HUES6 (cell line): ENCODE results near the gene MDM2.

Experiments used
- H3K27ac ChIP-seq: 2 replicates; pipeline ENCODE4 v1.7.0; 2013; ENCODE audit warnings: low read depth, mild to moderate bottlenecking, low read length, inconsistent platforms
- H3K27me3 ChIP-seq: 2 replicates; pipeline ENCODE4 v1.6.1; 2013; ENCODE audit warnings: low read length; ENCODE audit not compliant: control insufficient read depth, insufficient read depth
- H3K36me3 ChIP-seq: 2 replicates; pipeline ENCODE4 v1.6.1; 2013; ENCODE audit warnings: low read length; ENCODE audit not compliant: control insufficient read depth, insufficient read depth
- H3K4me1 ChIP-seq: 2 replicates; pipeline ENCODE4 v1.6.1; 2013; ENCODE audit warnings: low read length; ENCODE audit not compliant: control insufficient read depth, insufficient read depth
- H3K4me3 ChIP-seq: 2 replicates; pipeline ENCODE4 v1.5.1; 2013; ENCODE audit warnings: low read depth, low read length
- H3K9ac ChIP-seq: one replicate; pipeline ENCODE4 v1.6.1; 2013; ENCODE audit warnings: mild to moderate bottlenecking, low read length
- H3K9me3 ChIP-seq: 2 replicates; pipeline ENCODE4 v1.6.1; 2013; ENCODE audit warnings: low read depth, low read length; ENCODE audit not compliant: control insufficient read depth, insufficient read depth

MDM2 gene

DNA sequence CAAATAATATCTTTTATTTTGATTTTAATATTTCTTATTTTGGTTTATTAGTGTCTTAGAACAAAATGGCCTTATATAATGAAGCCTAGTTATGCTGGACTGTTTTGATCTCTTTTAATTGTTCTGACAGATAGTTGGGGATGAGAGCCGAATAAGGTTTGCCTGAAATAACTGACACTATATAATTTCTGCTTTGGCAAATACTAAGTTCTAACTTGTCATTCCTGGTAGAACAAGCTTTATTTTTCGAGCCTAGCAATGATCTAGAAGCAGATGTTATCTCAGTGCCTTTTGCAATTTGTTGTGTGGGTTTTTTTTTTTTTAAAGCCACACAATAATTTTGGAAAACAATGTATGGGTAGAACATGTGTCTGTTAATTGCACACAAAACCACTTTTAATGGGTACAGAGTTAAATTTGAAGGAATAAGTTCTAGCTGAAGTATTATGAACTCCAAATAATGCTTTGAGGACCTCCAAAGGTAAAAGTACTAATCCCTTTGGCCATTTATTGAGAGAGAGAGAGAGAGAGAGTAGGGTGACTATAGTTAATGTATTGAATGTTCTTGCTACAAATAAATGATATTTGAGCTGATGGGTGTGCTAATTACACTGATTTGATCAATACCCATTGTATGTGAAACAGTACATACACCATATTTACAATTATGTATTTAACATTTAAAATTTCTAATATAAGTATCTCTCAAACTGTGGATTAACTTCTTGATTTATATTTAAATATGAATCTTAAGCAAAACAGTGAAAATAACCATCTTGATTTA is 35.0 kb downstream of the MDM2 start:
- Histone ChIP-seq H3K4me1 (no peaks in the 10 kb centered on the region), H3K9me3 (no peaks in the 10 kb centered on the region), H3K9ac (no peak overlapping the region), H3K27ac (no peak overlapping the region), H3K4me3 (no peak overlapping the region), H3K36me3 (peaks cover 49% of the 10 kb centered on the region), H3K27me3 (no peaks in the 10 kb centered on the region)

- Histone ChIP-seq H3K36me3 (peaks cover 36% of the 10 kb centered on the region), H3K27me3 (no peaks in the 10 kb centered on the region), H3K4me1 (no peaks in the 10 kb centered on the region), H3K27ac (no peak overlapping the region), H3K4me3 (no peak overlapping the region), H3K9ac (no peak overlapping the region), H3K9me3 (no peaks in the 10 kb centered on the region)
Observed at GRCh38 chr12:68844318-68844745, 36.4 kb downstream of the MDM2 start.

- H3K9me3 ChIP-seq: no peaks in the 10 kb centered on the region
- H3K4me3 ChIP-seq: no peak overlapping the region
- no peaks in the 10 kb centered on the region for H3K4me1 ChIP-seq
- peaks cover 29% of the 10 kb centered on the region for H3K36me3 ChIP-seq
- H3K27ac ChIP-seq: no peak overlapping the region
- no peaks in the 10 kb centered on the region for H3K27me3 ChIP-seq
- no peak overlapping the region for H3K9ac ChIP-seq
Observed at GRCh38 chr12:68844788-68845695, 37.1 kb downstream of the MDM2 start.

GRCh38 chr12:68846811-68847210 is 38.8 kb downstream of the MDM2 start:
- no peaks in the 10 kb centered on the region for H3K9me3 ChIP-seq
- no peak overlapping the region for H3K27ac ChIP-seq
- H3K36me3 ChIP-seq: peaks cover 11% of the 10 kb centered on the region
- no peak overlapping the region for H3K9ac ChIP-seq
- no peaks in the 10 kb centered on the region for H3K4me1 ChIP-seq
- no peaks in the 10 kb centered on the region for H3K27me3 ChIP-seq
- H3K4me3 ChIP-seq: no peak overlapping the region

- Histone ChIP-seq H3K4me1 (no peaks in the 10 kb centered on the region), H3K9me3 (no peaks in the 10 kb centered on the region), H3K36me3 (no peaks in the 10 kb centered on the region), H3K27ac (no peak overlapping the region), H3K27me3 (no peaks in the 10 kb centered on the region), H3K4me3 (no peak overlapping the region), H3K9ac (no peak overlapping the region)
Observed at GRCh38 chr12:68850390-68850789, 42.4 kb downstream of the MDM2 start.

GRCh38 chr12:68851592-68852306 is 43.8 kb downstream of the MDM2 start:
- H3K27ac ChIP-seq: no peak overlapping the region
- H3K4me1 ChIP-seq: no peaks in the 10 kb centered on the region
- no peak overlapping the region for H3K4me3 ChIP-seq
- H3K9me3 ChIP-seq: no peaks in the 10 kb centered on the region
- no peaks in the 10 kb centered on the region for H3K36me3 ChIP-seq
- H3K27me3 ChIP-seq: no peaks in the 10 kb centered on the region
- no peak overlapping the region for H3K9ac ChIP-seq

GRCh38 chr12:68853396-68854077 is 45.6 kb downstream of the MDM2 start:
- Histone ChIP-seq H3K4me3 (no peak overlapping the region), H3K27me3 (no peaks in the 10 kb centered on the region), H3K36me3 (no peaks in the 10 kb centered on the region), H3K9me3 (no peaks in the 10 kb centered on the region), H3K9ac (no peak overlapping the region), H3K27ac (no peak overlapping the region), H3K4me1 (no peaks in the 10 kb centered on the region)

DNA sequence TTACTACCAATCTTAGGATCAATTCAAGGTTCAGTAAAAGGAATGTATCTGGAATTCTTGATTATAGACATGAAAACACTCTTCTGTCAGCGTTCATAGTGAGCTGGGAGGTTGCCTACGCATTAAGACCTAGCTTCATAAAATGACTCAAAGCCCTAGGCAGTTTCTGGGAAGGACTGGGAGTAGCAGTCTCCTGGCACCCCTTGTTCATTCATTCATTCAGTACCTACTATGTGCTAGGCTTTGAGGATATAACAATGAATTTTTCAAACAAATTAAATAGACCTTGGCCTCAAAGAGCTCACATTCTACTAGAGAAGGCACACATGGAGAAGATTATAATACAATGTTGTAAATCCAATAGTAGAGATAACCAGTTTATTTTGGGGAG is 46.1 kb downstream of the MDM2 start:
- H3K27ac ChIP-seq: no peak overlapping the region
- H3K9me3 ChIP-seq: no peaks in the 10 kb centered on the region
- H3K27me3 ChIP-seq: no peaks in the 10 kb centered on the region
- no peak overlapping the region for H3K9ac ChIP-seq
- no peaks in the 10 kb centered on the region for H3K4me1 ChIP-seq
- H3K4me3 ChIP-seq: no peak overlapping the region
- H3K36me3 ChIP-seq: no peaks in the 10 kb centered on the region

DNA sequence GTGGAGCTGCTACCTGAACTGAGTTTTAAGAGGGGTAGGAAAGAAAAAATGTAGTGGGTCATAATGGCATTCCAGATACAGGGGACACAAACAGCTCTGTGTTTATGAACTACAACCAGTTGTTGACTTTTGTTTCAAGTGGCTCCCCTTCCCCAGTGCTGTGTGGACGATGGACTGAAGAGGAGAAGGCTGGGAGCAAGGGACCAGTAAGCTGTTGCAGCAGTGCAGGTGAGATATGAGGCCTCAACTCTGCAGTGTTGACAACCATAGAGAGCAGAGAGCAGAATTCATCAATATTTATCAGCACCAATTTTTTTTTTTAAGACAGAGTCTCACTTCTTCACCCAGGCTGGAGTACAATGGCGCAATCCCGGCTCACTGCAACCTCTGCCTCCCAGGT is 46.6 kb downstream of the MDM2 start:
- H3K4me1 ChIP-seq: no peaks in the 10 kb centered on the region
- H3K4me3 ChIP-seq: no peak overlapping the region
- H3K27ac ChIP-seq: no peak overlapping the region
- no peak overlapping the region for H3K9ac ChIP-seq
- no peaks in the 10 kb centered on the region for H3K27me3 ChIP-seq
- no peaks in the 10 kb centered on the region for H3K9me3 ChIP-seq
- H3K36me3 ChIP-seq: no peaks in the 10 kb centered on the region

- no peaks in the 10 kb centered on the region for H3K9me3 ChIP-seq
- H3K36me3 ChIP-seq: no peaks in the 10 kb centered on the region
- no peaks in the 10 kb centered on the region for H3K4me1 ChIP-seq
- H3K4me3 ChIP-seq: no peak overlapping the region
- H3K27me3 ChIP-seq: no peaks in the 10 kb centered on the region
- H3K9ac ChIP-seq: no peak overlapping the region
- no peak overlapping the region for H3K27ac ChIP-seq
Observed at GRCh38 chr12:68855111-68855510, 47.1 kb downstream of the MDM2 start.
